Heart left ventricle (tissue), 16 donors: Measurements from ENCODE around the gene SCAMP5. TPM values are rescaled to one million over a fixed set of nuclear protein-coding genes. Genes with fewer than 3 reads are reported as not detected.

Experiments used
- ATAC-seq, 4 donors: fragments of 200-7000 bp; cut with Tn5 transposase; one replicate each; pipeline ENCODE4 v1.9.1; 2020 to 2022; ENCODE audit warnings: moderate library complexity in 4 of 4, mild to moderate bottlenecking in 3 of 4, moderate number of reproducible peaks in 1 of 4
- DNase-seq, 5 donors: peaks; one replicate each; pipeline ENCODE4 v3.0.0-alpha.2; 2020
- H3K27ac ChIP-seq, 12 donors: fragments of 200-600 bp; sonication (generic) in 4 of 12; one replicate each; pipeline versions ENCODE4 v1.5.0 to v1.8.0; 2016 to 2022; ENCODE audit warnings: mild to moderate bottlenecking in 2 of 12
- H3K27me3 ChIP-seq, 9 donors: fragments of 200-600 bp; sonication (generic) in 2 of 9; one replicate each; pipeline versions ENCODE4 v1.5.1 to v1.8.0; 2016 to 2022; ENCODE audit warnings: mild to moderate bottlenecking in 3 of 9
- H3K36me3 ChIP-seq, 9 donors: fragments of 200-600 bp; sonication (generic) in 2 of 9; one replicate each; pipeline versions ENCODE4 v1.5.0 to v1.8.0; 2018 to 2022; ENCODE audit warnings: mild to moderate bottlenecking in 2 of 9
- H3K4me1 ChIP-seq, 12 donors: fragments of 200-600 bp; sonication (generic) in 4 of 12; one replicate each; pipeline versions ENCODE4 v1.5.0 to v1.8.0; 2016 to 2022; ENCODE audit warnings: mild to moderate bottlenecking in 3 of 12
- H3K4me3 ChIP-seq, 12 donors: fragments of 200-600 bp; sonication (generic) in 4 of 12; one replicate each; pipeline versions ENCODE4 v1.5.0 to v1.8.0; 2017 to 2022; ENCODE audit warnings: mild to moderate bottlenecking in 9 of 12, moderate library complexity in 4 of 12
- H3K9me3 ChIP-seq, 12 donors: fragments of 200-600 bp; sonication (generic) in 4 of 12; one replicate each; pipeline versions ENCODE4 v1.5.0 to v1.8.0; 2016 to 2022; ENCODE audit warnings: mild to moderate bottlenecking in 1 of 12
- POLR2A ChIP-seq, 2 donors: fragments of 450-650 bp; IDR thresholded peaks; one replicate each; pipeline ENCODE4 v1.6.1; 2017; ENCODE audit warnings: antibody characterized with exemption in 2 of 2, mild to moderate bottlenecking in 2 of 2, moderate library complexity in 2 of 2
- WGBS, 4 donors: extraction: QIAGEN DNeasy Blood & Tissue Kit in 2 of 4; methylation state at CpG; one replicate each; pipeline versions ENCODE4 v1.1.5 to v1.1.7; 2013 to 2018; 5-methylcytosine and 5-hydroxymethylcytosine counted together
- intact Hi-C, 10 donors: fragments of 100-400 bp; cut with DNase I; formaldehyde crosslinking; loops; one replicate each; pipeline versions ENCODE4 v1.11.1 to v1.14.2; 2022
- polyA plus RNA-seq, 2 donors: library from polyadenylated mRNA; stranded (reverse); fragments of 200-250 nt; gene quantifications; one replicate each; pipeline ENCODE4 v1.2.3, GENCODE V29; 2013
- total RNA-seq, 9 donors: library from RNA; depleted of rRNA in 2 of 9; stranded (reverse); fragments of >200 nt in 2 of 9; fragmentation: NEBNext Ultra II Directional in 3 of 9; extraction: Animal tissue kit (Norgen Biotek cat#: 25700) in 3 of 9; gene quantifications; one replicate each; pipeline versions ENCODE4 v1.1.0 to v1.2.4, GENCODE V29; 2016 to 2023
- TF ChIP-seq, protein P1 (sequence below), 12 donors: fragments of 200-600 bp; sonication (generic) in 4 of 12; IDR thresholded peaks; one replicate each; pipeline versions ENCODE4 v1.5.0 to v1.8.0; 2018 to 2022; ENCODE audit warnings: antibody characterized with exemption in 12 of 12, mild to moderate bottlenecking in 5 of 12
- donor health status: ischemic (EF 13 %, LVEDD 7.1; RV severe dilation, severe dysfunction).
- donor health status: healthy with polysubstance abuse.
- donor health status: DM: no; HTN: yes; CAD: no.
- donor health status: DM: no; HTN: no; CAD: no.
- donor health status: ischemic (EF 25% LVEDD 6.9; RV normal size, moderate dysfunction).
- donor health status: ischemic (EF 25% LVEDD 5.7; RV mildly dilated, moderate dysfunction).
- donor health status: healthy.
- donor health status: DM: yes; HTN: yes; CAD: no.
- donor health status: ischemic (EF 35%, LVEDD 5.7; RV mildly dilated, moderate dysfunction).
- donor health status: nonischemic (EF 11% LVEDD 7.7; RV severe dilation, severe dysfunction).
- donor health status: DM: yes; HTN: yes; CAD: no.
- donor health status: PGD.
- donor health status: ischemic (EF 29% LVEDD 5.4; RV normal size, mild dysfunction).
- donor health status: nonischemic (EF 23%, LVEDD 6.1; RV moderate dilation, normal function).

SCAMP5 gene
- total and polyA plus RNA-seq, 11 donors: 0.91 to 7.4 (median 4.2) TPM

DNA sequence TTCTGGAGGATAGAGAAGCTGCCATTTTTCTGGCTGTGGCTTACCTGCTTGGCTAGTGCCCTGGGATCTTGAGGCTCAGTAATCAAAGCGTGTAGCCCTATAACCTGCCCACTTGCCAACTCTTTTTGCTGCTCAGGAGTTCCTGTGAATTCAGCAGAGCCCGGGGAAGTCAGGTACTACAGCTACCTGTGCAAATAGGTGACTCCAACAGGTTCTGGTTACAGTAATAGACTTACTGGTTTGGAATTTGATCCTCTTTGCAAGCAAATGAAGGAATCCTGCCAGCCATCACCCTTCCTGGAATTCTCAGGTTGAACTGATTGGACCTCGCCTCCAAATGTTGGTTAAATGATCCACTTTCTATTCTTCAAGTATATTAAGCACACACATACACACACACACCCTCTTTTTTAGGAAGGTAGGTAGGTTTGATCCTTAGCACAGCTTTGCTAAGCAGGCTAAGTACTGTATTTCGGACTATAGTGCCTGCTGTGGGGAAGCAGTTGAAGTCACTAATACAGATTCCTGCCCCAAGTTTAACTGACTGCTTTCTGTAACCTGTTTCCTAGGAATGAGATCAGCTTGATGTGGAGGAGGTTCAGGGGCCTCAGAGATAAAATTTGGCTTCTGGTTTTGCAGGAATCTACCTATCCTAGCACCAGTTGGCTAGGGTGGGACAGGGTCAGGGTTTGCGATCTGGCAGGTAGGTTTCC is 30.3 kb downstream of the SCAMP5 start:
- ATAC-seq (no peak), DNase-seq (no peak)
- Histone ChIP-seq H3K36me3 (peaks cover 0 to 7% (median 0%) of the 10 kb centered on the region in 9 donors), H3K4me3 (no peak overlapping the region), H3K4me1 (peaks cover 9 to 52% (median 30%) of the 10 kb centered on the region in 12 donors), H3K27ac (peak overlapping the region in 1 of 12 donors; percentile 40), H3K27me3 (no peaks in the 10 kb centered on the region), H3K9me3 (no peaks in the 10 kb centered on the region)
- WGBS, 4 donors: 91 to 95% (median 95%) methylated on average over 5 of the region's 5 CpGs
- no peak for TF ChIP-seq POLR2A (IDR thresholded peaks at IDR 0.05)
- TF ChIP-seq, protein P1, sequence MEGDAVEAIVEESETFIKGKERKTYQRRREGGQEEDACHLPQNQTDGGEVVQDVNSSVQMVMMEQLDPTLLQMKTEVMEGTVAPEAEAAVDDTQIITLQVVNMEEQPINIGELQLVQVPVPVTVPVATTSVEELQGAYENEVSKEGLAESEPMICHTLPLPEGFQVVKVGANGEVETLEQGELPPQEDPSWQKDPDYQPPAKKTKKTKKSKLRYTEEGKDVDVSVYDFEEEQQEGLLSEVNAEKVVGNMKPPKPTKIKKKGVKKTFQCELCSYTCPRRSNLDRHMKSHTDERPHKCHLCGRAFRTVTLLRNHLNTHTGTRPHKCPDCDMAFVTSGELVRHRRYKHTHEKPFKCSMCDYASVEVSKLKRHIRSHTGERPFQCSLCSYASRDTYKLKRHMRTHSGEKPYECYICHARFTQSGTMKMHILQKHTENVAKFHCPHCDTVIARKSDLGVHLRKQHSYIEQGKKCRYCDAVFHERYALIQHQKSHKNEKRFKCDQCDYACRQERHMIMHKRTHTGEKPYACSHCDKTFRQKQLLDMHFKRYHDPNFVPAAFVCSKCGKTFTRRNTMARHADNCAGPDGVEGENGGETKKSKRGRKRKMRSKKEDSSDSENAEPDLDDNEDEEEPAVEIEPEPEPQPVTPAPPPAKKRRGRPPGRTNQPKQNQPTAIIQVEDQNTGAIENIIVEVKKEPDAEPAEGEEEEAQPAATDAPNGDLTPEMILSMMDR (IDR thresholded peaks at IDR 0.05): no peak
- intact Hi-C loops: loop anchor here in 6 of 10 donors (5.0 to 10.0 kb wide), 3 partner anchors 182 to 279 kb away; no protein-coding TSS in a partner anchor

DNA sequence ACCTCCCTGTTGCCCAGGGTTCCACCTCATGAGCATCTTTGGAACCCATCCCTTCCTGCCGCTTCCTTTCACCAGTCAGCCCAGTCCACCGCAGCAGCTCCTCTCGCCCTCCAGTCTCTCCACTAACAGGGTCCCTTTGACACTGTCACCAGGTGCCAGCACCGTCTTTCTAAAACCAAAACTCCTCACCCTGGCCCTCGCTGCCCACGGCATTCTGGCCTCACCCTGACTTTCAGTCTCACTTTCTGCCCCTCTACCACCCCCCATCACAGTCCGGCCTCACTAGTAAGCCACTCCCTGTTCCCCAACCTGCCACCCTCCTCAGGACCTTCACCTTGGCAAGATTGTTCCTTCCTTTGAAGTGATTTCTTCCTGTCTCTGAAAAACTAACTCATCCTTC is 32.2 kb downstream of the SCAMP5 start:
- Histone ChIP-seq H3K27me3 (no peaks in the 10 kb centered on the region), H3K4me3 (no peak overlapping the region), H3K36me3 (peaks cover 0 to 7% (median 0%) of the 10 kb centered on the region in 9 donors), H3K27ac (no peak overlapping the region), H3K9me3 (no peaks in the 10 kb centered on the region), H3K4me1 (peaks cover 9 to 70% (median 41%) of the 10 kb centered on the region in 12 donors)
- no peak for ATAC-seq
- intact Hi-C loops: loop anchor here in 6 of 10 donors (5.0 to 10.0 kb wide), 3 partner anchors 180 to 277 kb away; no protein-coding TSS in a partner anchor
- 77 to 92% (median 87%) methylated on average over 7 of the region's 7 CpGs for WGBS, 4 donors
- DNase-seq: no peak
- no peak for TF ChIP-seq POLR2A (IDR thresholded peaks at IDR 0.05)
- TF ChIP-seq, protein P1 (IDR thresholded peaks at IDR 0.05): no peak

DNA sequence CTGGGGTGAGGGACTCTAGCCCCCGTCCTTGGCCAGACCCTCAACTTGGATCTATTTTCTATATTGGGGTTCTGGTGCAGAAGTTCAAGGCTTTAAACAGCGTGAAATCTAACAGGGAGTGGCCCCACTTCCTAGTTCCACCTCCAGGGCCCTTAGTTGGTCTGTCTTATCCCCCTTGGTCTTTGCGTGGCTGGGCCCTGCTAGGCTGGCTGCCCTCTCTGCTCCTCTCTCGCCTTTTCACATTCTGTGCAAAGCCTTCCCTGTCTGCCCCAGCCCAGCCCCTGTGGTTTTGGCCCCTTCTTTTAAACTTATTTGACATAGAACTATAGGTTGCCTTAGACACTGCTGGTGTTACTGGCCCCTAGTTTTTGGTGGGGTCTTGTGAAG is 33.6 kb downstream of the SCAMP5 start:
- H3K36me3 ChIP-seq: peaks cover 0 to 7% (median 0%) of the 10 kb centered on the region in 9 donors
- H3K4me3 ChIP-seq: no peak overlapping the region
- peaks cover 9 to 72% (median 37%) of the 10 kb centered on the region in 12 donors for H3K4me1 ChIP-seq
- WGBS, 4 donors: 71 to 79% (median 75%) methylated on average over 3 to 4 of the region's 4 CpGs
- no peaks in the 10 kb centered on the region for H3K27me3 ChIP-seq
- TF ChIP-seq POLR2A (IDR thresholded peaks at IDR 0.05): no peak
- TF ChIP-seq, protein P1 (IDR thresholded peaks at IDR 0.05): no peak
- ATAC-seq (peak in 1 of 4 donors; percentile 3), DNase-seq (no peak)
- H3K27ac ChIP-seq: peak overlapping the region in 11 of 12 donors; percentile 51 to 87 (median 80)
- H3K9me3 ChIP-seq: no peaks in the 10 kb centered on the region
- intact Hi-C loops: loop anchor here in 9 of 10 donors (1.0 to 10.0 kb wide), 5 partner anchors 174 to 276 kb away; no protein-coding TSS in a partner anchor

DNA sequence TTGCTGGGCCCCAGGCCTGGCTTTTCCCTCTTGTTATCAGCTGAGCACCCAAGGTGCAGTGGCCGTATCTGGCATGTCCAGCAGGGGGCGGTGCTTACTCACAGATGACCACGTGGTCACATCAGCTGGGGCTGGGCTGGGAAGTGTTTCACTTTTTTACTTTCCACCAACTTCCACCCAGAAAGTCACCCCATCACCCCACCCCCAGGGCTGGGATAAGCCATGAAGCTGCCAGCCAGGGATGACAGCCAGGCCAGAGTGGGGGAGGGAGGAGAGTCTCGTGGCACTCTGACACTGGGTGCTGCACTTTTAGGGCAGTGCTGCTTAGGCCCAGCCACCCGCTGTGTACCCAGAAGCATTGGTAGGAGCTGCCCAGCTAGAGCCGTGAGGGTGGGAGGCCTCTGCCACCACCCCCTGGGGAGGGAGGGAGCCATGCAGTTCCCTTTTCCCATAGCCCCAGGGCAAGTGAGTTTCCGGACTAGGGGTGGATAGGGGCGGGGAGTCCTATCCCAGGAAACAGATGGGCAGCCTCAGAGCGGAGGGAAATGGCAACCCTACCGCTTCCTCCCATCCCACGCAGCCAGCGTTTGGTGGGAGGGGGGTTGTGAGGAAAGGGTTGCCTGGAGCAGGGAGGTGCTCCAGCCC is 34.1 kb downstream of the SCAMP5 start:
- H3K36me3 ChIP-seq: peaks cover 0 to 7% (median 0%) of the 10 kb centered on the region in 9 donors
- H3K4me3 ChIP-seq: peak overlapping the region in 9 of 12 donors; percentile 21 to 46 (median 31)
- H3K27me3 ChIP-seq: no peaks in the 10 kb centered on the region
- TF ChIP-seq, protein P1 (IDR thresholded peaks at IDR 0.05): peak; percentile 90 to 96 (median 94)
- peak in 1 of 2 donors; percentile 14 for TF ChIP-seq POLR2A (IDR thresholded peaks at IDR 0.05)
- intact Hi-C loops: loop anchor here in 9 of 10 donors (1.0 to 10.0 kb wide), 5 partner anchors 173 to 275 kb away; no protein-coding TSS in a partner anchor
- ATAC-seq (peak; percentile 84 to 88 (median 86)), DNase-seq (peak; percentile 91 to 96 (median 92))
- H3K4me1 ChIP-seq: peaks cover 9 to 72% (median 33%) of the 10 kb centered on the region in 12 donors
- 0 to 25% (median 21%) methylated on average over 9 to 12 of the region's 12 CpGs for WGBS, 4 donors
- H3K9me3 ChIP-seq: no peaks in the 10 kb centered on the region
- H3K27ac ChIP-seq: peak overlapping the region; percentile 37 to 87 (median 80)
